PFSK-1 (cell line): ENCODE results near the gene SEMA4B.

ENCODE experiments used
- POLR2AphosphoS5 ChIP-seq: IDR thresholded peaks from 2 replicates; pipeline ENCODE4 v1.6.1; 2012; ENCODE audit warnings: low read depth, mild to moderate bottlenecking, control low read depth, low read length, moderate library complexity
- SIN3A ChIP-seq: IDR thresholded peaks from 2 replicates; pipeline ENCODE4 v1.6.1; 2012; ENCODE audit warnings: mild to moderate bottlenecking, low read length, moderate library complexity, borderline replicate concordance; ENCODE audit not compliant: insufficient read depth
- TAF1 ChIP-seq: IDR thresholded peaks from 2 replicates; pipeline ENCODE4 v1.6.1; 2012; ENCODE audit warnings: low read length, control low read depth, borderline replicate concordance; ENCODE audit not compliant: insufficient read depth

GRCh38 chr15:90165659-90166489, 35.3 kb upstream of the SEMA4B start:
- no peak for TF ChIP-seq POLR2AphosphoS5
- no peak for TF ChIP-seq SIN3A
- TF ChIP-seq TAF1, result no peak
